ENCODE results near the gene NEUROD4. TPM values are rescaled to one million over a fixed set of nuclear protein-coding genes. Genes with fewer than 3 reads are reported as not detected.

NEUROD4 gene
- total RNA-seq, 1 donor, result not detected

- no peak overlapping the region for H3K4me3 ChIP-seq (ENCODE audit: low read depth, low read length)
- DNase-seq (ENCODE audit: low read depth), result no peak
- TF ChIP-seq CTCF (IDR thresholded peaks at IDR 0.05; ENCODE audit: insufficient read depth, low read depth, low read length), result no peak
Measured at GRCh38 chr12:55058082-55058481, 38.3 kb downstream of the NEUROD4 start.

- DNase-seq (ENCODE audit: low read depth), result no peak
- H3K4me3 ChIP-seq (ENCODE audit: low read depth, low read length), result no peak overlapping the region
- no peak for TF ChIP-seq CTCF (IDR thresholded peaks at IDR 0.05; ENCODE audit: insufficient read depth, low read depth, low read length)
Measured at GRCh38 chr12:55058776-55059175, 39.0 kb downstream of the NEUROD4 start.

GRCh38 chr12:55060470-55060869 lies 40.7 kb downstream of the NEUROD4 start:
- H3K4me3 ChIP-seq (ENCODE audit: low read depth, low read length), result no peak overlapping the region
- no peak for DNase-seq (ENCODE audit: low read depth)
- no peak for TF ChIP-seq CTCF (IDR thresholded peaks at IDR 0.05; ENCODE audit: insufficient read depth, low read depth, low read length)

GRCh38 chr12:55061024-55061423 lies 41.2 kb downstream of the NEUROD4 start:
- DNase-seq (ENCODE audit: low read depth), result no peak
- TF ChIP-seq CTCF (IDR thresholded peaks at IDR 0.05; ENCODE audit: insufficient read depth, low read depth, low read length), result no peak
- H3K4me3 ChIP-seq (ENCODE audit: low read depth, low read length), result no peak overlapping the region

- TF ChIP-seq CTCF (IDR thresholded peaks at IDR 0.05; ENCODE audit: insufficient read depth, low read depth, low read length), result no peak
- H3K4me3 ChIP-seq (ENCODE audit: low read depth, low read length), result no peak overlapping the region
- no peak for DNase-seq (ENCODE audit: low read depth)
Measured at GRCh38 chr12:55063291-55063690, 43.5 kb downstream of the NEUROD4 start.

GRCh38 chr12:55065535-55065934 lies 45.8 kb downstream of the NEUROD4 start:
- no peak overlapping the region for H3K4me3 ChIP-seq (ENCODE audit: low read depth, low read length)
- TF ChIP-seq CTCF (IDR thresholded peaks at IDR 0.05; ENCODE audit: insufficient read depth, low read depth, low read length), result no peak
- no peak for DNase-seq (ENCODE audit: low read depth)

GRCh38 chr12:55067701-55068100 lies 47.9 kb downstream of the NEUROD4 start:
- no peak overlapping the region for H3K4me3 ChIP-seq (ENCODE audit: low read depth, low read length)
- DNase-seq (ENCODE audit: low read depth), result no peak
- TF ChIP-seq CTCF (IDR thresholded peaks at IDR 0.05; ENCODE audit: insufficient read depth, low read depth, low read length), result no peak

Data from fibroblast of villous mesenchyme (primary cell).